GM18505 (cell line): ENCODE data around the gene AIPL1.

Experiments
- ATAC-seq: cut with Tn5 transposase; IDR thresholded peaks from one replicate; pipeline ENCODE4 v1.9.1; 2021; ENCODE audit not compliant: unreplicated experiment
- POLR2A ChIP-seq: IDR thresholded peaks from 4 replicates; pipeline ENCODE4 v1.6.1; 2011; ENCODE audit warnings: borderline replicate concordance; ENCODE audit not compliant: insufficient read depth, insufficient read length; ENCODE audit errors: extremely low read depth

Gene AIPL1

GRCh38 chr17:6461246-6461645, 26.3 kb upstream of the AIPL1 start:
- ATAC-seq: no peak
- no peak for TF ChIP-seq POLR2A

DNA sequence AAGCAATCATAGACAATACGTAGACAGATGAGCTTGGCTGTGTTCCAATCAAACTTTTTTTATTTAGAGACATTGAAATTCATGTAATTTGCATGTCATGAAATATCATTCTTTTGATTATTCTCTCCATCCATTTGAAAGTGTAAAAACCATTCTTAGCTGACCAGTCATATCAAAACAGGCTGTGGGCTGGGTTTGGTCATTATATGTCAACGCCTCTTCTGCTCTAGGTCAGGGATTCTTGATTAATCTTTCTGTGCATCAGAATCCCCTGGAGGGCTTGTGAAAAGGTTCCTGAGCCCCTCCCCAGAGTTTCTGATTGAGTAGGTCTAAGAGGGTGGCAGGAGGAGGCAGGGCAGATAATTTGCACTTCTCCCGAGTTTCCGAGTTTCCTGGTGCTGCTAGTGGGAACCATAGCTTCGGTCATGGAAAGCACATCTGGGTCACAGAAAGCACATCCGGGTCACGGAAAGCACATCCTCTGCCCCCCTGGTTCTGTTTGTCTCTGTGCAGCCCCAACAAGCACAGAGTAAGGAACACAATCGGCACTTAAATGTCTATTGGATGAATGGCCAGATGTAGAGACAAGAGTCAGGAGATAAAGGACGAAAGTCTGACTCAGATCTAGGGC, 25.7 kb upstream of the AIPL1 start:
- no peak for ATAC-seq
- TF ChIP-seq POLR2A: no peak

DNA sequence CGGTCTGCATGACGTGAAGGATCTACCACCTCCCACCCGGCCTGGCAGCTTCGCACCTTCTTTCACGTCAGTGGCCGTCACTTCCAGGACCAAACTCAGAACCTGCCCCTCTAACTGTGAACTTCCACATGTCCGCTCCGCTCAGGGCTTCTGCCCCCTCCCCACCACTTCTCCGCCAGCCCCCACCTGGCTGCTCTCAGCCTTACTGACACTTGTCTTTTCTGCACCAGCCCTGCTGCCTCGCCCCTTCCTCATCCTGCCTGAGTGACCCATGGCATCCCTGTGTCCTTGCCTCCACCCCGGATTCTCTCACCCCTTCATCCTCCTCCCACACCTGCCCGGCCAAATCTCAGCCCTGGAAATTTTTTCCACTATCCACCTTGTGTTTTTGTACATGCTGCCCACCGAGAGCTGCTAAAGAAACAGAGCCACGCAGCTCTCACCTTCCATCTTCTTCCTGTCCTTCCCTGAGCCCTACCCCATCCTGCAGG, 23.6 kb upstream of the AIPL1 start:
- ATAC-seq: no peak
- TF ChIP-seq POLR2A: no peak

- no peak for TF ChIP-seq POLR2A
- ATAC-seq: no peak
Measured at GRCh38 chr17:6457688-6458459, 23.0 kb upstream of the AIPL1 start.

- TF ChIP-seq POLR2A: no peak
- no peak for ATAC-seq
Measured at GRCh38 chr17:6456914-6457687, 22.2 kb upstream of the AIPL1 start.

- ATAC-seq: no peak
- TF ChIP-seq POLR2A: no peak
Measured at GRCh38 chr17:6456321-6456720, 21.4 kb upstream of the AIPL1 start.

DNA sequence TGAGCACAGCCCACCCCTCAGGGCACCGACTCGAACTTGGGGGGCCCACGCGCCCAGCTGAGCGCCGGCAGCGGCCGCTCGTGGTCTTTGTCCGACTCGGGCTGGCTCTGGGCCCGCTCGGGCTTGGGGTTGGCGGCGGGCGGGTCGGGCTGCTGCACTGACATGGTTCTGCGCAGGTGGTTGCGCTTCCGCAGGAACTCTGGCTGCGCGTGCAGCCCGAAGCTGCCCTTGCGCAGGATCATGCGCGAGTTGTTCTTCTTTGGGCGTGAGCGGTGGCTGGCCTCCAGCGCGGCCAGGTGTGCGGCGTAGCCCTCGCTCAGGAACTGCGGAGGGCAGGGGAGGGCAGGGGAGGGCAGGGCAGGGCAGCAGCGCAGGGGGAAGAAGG, 20.4 kb upstream of the AIPL1 start:
- no peak for ATAC-seq
- TF ChIP-seq POLR2A: no peak

- TF ChIP-seq POLR2A: no peak
Measured at GRCh38 chr17:6454495-6455320, 19.8 kb upstream of the AIPL1 start.

DNA sequence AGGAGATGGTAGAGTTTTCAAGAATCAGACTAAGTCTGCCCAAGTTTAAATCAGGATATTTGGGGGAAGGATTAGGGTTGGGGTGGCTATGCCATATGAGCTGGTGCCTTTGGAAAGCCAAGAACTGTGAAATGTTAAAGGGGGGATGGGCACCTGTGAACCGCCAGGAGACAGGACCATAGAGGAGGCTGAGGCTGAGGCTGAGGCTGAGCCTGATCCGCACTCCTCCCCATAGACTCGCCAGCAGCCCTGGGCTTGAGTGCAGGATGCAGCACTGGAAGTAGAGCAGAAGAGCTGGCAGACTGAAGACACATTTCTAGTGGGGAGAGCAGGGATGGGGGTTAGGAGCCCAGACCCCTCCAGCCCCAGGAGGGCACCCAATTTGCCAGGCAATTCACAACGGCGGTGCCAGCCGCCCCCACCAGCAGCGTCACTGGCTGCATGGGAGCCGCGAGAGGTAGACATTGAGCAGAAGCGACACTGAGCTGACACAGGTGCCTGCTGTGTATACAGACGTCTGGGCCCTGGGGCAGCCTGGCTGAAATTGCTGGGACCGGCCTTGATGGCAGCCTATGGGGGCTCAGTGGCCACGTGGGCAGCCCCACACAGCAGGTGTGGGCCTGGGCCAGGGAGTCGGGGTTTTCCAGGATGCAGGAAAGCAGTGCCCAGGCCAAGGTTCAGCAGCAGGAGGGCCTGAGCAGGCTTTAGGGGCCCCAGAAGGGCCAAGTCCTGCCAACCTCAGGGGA, 18.5 kb upstream of the AIPL1 start:
- no peak for ATAC-seq
- no peak for TF ChIP-seq POLR2A

More at GRCh38 chr17:6454495-6455320, 19.8 kb upstream of the AIPL1 start:
- ATAC-seq: no peak

DNA sequence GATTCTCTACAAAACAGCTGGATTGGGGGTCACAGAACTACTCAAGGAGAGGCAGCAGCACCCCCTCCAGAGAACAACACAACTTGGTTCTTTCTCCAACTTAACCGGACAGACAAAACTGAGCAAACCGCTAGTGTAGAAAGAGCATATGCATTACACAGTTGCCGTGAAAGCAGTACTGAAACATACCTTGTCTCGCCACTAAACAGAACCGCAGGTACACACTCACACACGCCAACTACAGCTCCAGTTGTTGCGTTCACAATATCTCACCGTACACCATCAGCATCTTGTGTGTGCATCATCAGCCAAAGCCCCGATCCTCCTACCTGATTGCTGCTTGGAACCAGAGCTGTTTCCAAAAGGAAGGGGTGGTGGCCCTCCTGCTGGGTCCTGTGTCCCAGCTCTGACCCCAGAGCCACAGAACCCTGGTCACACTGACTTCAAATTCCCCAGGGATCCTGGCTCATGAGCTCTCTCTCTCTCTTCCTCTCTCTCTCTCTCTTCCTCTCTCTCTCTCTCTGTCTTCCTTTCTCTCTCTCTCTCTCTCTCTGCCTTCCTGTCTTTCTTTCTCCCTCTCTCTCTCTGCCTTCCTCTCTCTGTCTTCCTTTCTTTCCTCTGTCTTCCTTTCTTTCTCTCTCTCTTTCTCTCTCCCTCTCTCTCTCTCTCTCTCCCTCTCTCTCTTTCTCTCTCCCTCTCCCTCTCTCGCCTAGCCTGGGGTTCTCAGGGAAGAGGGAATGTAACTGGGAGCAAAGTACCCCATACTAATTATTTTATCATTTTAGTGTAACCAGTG, 17.7 kb upstream of the AIPL1 start:
- ATAC-seq: no peak
- no peak for TF ChIP-seq POLR2A
